B cell (primary cell): Measurements from ENCODE around the gene N4BP3. TPM values are rescaled to one million over a fixed set of nuclear protein-coding genes. Genes with fewer than 3 reads are reported as not detected.
"Not testable (repeated sequence)": the region's sequence is repeated elsewhere in the genome, so short reads cannot be mapped to it uniquely, and the experiment has no call there.

Source experiments
- ATAC-seq: fragments of 200-7000 bp; cut with Tn5 transposase; one replicate; pipeline ENCODE4 v1.10.0; 2021; ENCODE audit warnings: low read depth, mild to moderate bottlenecking, moderate number of reproducible peaks, moderate library complexity
- CTCF ChIA-PET: fragments of 350-600 bp; sonication (Branson Sonifier 250); formaldehyde crosslinking; loops from one replicate; lab custom pipeline; 2021; ENCODE audit warnings: antibody characterized with exemption, inconsistent platforms; lab: Charles Lee
- POLR2A ChIA-PET: fragments of 350-600 bp; sonication (Branson Sonifier 250); formaldehyde crosslinking; loops from one replicate; lab custom pipeline; 2021; ENCODE audit warnings: antibody characterized with exemption; lab: Charles Lee
- DNase-seq: peaks from one replicate; pipeline ENCODE4 v3.0.0; 2013
- H2AFZ ChIP-seq: 2 replicates; pipeline ENCODE4 v1.6.1; 2012; ENCODE audit warnings: mild to moderate bottlenecking, low read depth, low read length; ENCODE audit not compliant: insufficient read depth, poor library complexity, severe bottlenecking
- H3K27ac ChIP-seq, 2 donors: 1 replicate in 1 of 2; 2 replicates in 1 of 2; pipeline ENCODE4 v1.5.1; 2012 to 2013; ENCODE audit warnings: low read length in 2 of 2, mild to moderate bottlenecking in 2 of 2, moderate library complexity in 1 of 2
- H3K27me3 ChIP-seq, 4 experiments: fragments of 200-600 bp in 1 of 4; sonication (generic) in 1 of 4; replicated peaks in 1 of 4; 1 replicate in 2 of 4; 2 replicates in 2 of 4; pipeline versions ENCODE4 v1.6.1 to v1.7.0; 2013 to 2016; ENCODE audit warnings: low read length in 3 of 4, mild to moderate bottlenecking in 2 of 4, mixed read lengths in 1 of 4, moderate library complexity in 1 of 4; ENCODE audit not compliant: insufficient read depth in 4 of 4, control insufficient read depth in 3 of 4; ENCODE audit errors: control extremely low read depth in 1 of 4
- H3K36me3 ChIP-seq, 2 experiments: replicated peaks in 1 of 2; 1 replicate in 1 of 2; 2 replicates in 1 of 2; pipeline versions ENCODE4 v1.6.1 to v1.7.1; 2013; ENCODE audit warnings: low read length in 1 of 2; ENCODE audit not compliant: insufficient read depth in 2 of 2, control insufficient read depth in 1 of 2; ENCODE audit errors: control extremely low read depth in 1 of 2, extremely low read depth in 1 of 2
- H3K4me1 ChIP-seq, 2 donors: fragments of 200-600 bp in 1 of 2; sonication (generic) in 1 of 2; 1 replicate in 1 of 2; 2 replicates in 1 of 2; pipeline versions ENCODE4 v1.5.1 to v1.6.1; 2013 to 2017; ENCODE audit warnings: low read length in 2 of 2; ENCODE audit not compliant: control insufficient read depth in 2 of 2, insufficient read depth in 2 of 2
- H3K4me2 ChIP-seq: replicated peaks from 2 replicates; pipeline ENCODE3; 2012; ENCODE audit warnings: mild to moderate bottlenecking, low read depth, low read length; ENCODE audit not compliant: poor library complexity, severe bottlenecking
- H3K4me3 ChIP-seq, 5 experiments: fragments of 200-600 bp in 1 of 5; sonication (generic) in 1 of 5; 1 replicate in 3 of 5; 2 replicates in 2 of 5; pipeline versions ENCODE4 v1.5.1 to v1.7.0; 2011 to 2016; ENCODE audit warnings: low read length in 4 of 5, mild to moderate bottlenecking in 4 of 5, low read depth in 2 of 5, control low read depth in 1 of 5, moderate library complexity in 1 of 5; ENCODE audit not compliant: insufficient read depth in 1 of 5; ENCODE audit errors: control extremely low read depth in 1 of 5, extremely low read depth in 1 of 5
- H3K79me2 ChIP-seq: fragments of 200-600 bp; sonication (generic); one replicate; pipeline ENCODE4 v1.6.0; 2016; ENCODE audit warnings: low read length; ENCODE audit not compliant: control insufficient read depth, insufficient read depth
- H3K9ac ChIP-seq: fragments of 200-600 bp; sonication (generic); 2 replicates; pipeline ENCODE4 v1.6.1; 2017; ENCODE audit warnings: mild to moderate bottlenecking, low read length, moderate library complexity
- H3K9me3 ChIP-seq, 3 donors: one replicate each; pipeline versions ENCODE4 v1.6.1 to v1.7.1; 2013; ENCODE audit warnings: low read length in 2 of 3; ENCODE audit not compliant: control insufficient read depth in 2 of 3, insufficient read depth in 1 of 3; ENCODE audit errors: control extremely low read depth in 1 of 3
- H4K20me1 ChIP-seq: 2 replicates; pipeline ENCODE4 v1.6.0; 2012; ENCODE audit warnings: mild to moderate bottlenecking, low read length; ENCODE audit not compliant: insufficient read depth, control insufficient read depth, poor library complexity, severe bottlenecking
- H3K27ac Mint-ChIP-seq: one replicate; pipeline ENCODE4 v1.8.0; 2021; ENCODE audit warnings: mixed read lengths
- H3K27me3 Mint-ChIP-seq: one replicate; pipeline ENCODE4 v1.8.0; 2021; ENCODE audit warnings: mixed read lengths
- H3K4me1 Mint-ChIP-seq: one replicate; pipeline ENCODE4 v1.8.0; 2021; ENCODE audit warnings: mixed read lengths
- H3K4me3 Mint-ChIP-seq: one replicate; pipeline ENCODE4 v1.8.0; 2021; ENCODE audit warnings: mixed read lengths
- H3K9me3 Mint-ChIP-seq: one replicate; pipeline ENCODE4 v1.8.0; 2022; ENCODE audit warnings: mixed read lengths; ENCODE audit not compliant: insufficient read depth
- CTCF ChIP-seq: fragments of 200-600 bp; IDR thresholded peaks from one replicate; pipeline ENCODE4 v1.8.0; 2022; ENCODE audit warnings: antibody characterized with exemption, mild to moderate bottlenecking
- EZH2 ChIP-seq: IDR thresholded peaks from 2 replicates; pipeline ENCODE4 v1.6.1; 2012; ENCODE audit warnings: borderline replicate concordance, low read depth, mild to moderate bottlenecking, moderate library complexity, low read length; ENCODE audit not compliant: insufficient read depth, poor library complexity, severe bottlenecking
- WGBS: methylation state at CpG from one replicate; pipeline ENCODE4 v1.1.5; 2013; ENCODE audit warnings: missing lambda C conversion rate; ENCODE audit not compliant: insufficient coverage; 5-methylcytosine and 5-hydroxymethylcytosine counted together
- intact Hi-C: fragments of 100-400 bp; cut with micrococcal nuclease; formaldehyde crosslinking; loops from one replicate; pipeline ENCODE4 v1.10.0; 2022
- polyA plus RNA-seq: library from polyadenylated mRNA; depleted of rRNA; stranded (reverse); fragments of >200 nt; gene quantifications from 2 replicates; pipeline ENCODE4 v1.2.3, GENCODE V29; 2012
- total RNA-seq, 2 donors: library from RNA; stranded (reverse); fragments of 120-200 nt in 1 of 2; gene quantifications; 1 replicate in 1 of 2; 2 replicates in 1 of 2; pipeline versions ENCODE4 v1.2.3 to v1.2.4, GENCODE V29; 2013 to 2022

The N4BP3 gene
- total and polyA plus RNA-seq, 2 donors (not counting 1 experiment from before 2014, with no cell fraction given): 13.3 to 48.7 TPM

DNA sequence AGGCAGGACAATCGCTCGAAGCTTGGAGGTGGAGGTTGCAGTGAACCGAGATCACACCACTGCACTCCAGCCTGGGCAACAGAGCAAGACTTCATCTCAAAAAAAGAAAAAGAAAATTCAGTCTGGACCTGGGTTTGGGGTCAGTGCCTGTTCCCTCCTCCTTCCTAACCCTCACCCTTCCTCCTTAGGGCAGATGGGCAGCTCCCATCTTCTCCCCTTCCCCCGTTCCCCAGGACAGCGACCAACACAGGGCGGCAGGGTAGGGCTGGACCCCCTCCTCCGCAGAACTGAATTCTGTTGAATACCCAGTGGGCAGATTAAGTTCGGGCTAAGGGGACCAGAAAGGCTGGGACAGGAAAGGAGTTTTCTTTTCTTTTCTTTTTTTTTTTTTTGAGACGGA is 16.0 kb downstream of the N4BP3 start:
- Histone ChIP-seq H2AFZ (no peak overlapping the region), H3K36me3 (peaks cover 0 to 3% of the 10 kb centered on the region in 2 experiments), H3K27me3 (no peaks in the 10 kb centered on the region), H3K9ac (no peak overlapping the region), H3K9me3 (no peaks in the 10 kb centered on the region), H3K4me2 (no peak overlapping the region), H3K4me1 (peaks cover 6 to 16% of the 10 kb centered on the region in 2 donors), H3K27ac (no peak overlapping the region), H3K79me2 (peaks cover 33% of the 10 kb centered on the region), H4K20me1 (peaks cover 15% of the 10 kb centered on the region), H3K4me3 (no peak overlapping the region)
- Mint-ChIP-seq H3K4me1 (peaks cover 28% of the 10 kb centered on the region), H3K27me3 (no peaks in the 10 kb centered on the region), H3K27ac (peak overlapping the region; percentile 37), H3K4me3 (peak overlapping the region; percentile 49), H3K9me3 (no peaks in the 10 kb centered on the region)
- POLR2A ChIA-PET: interaction anchor here (0.5 to 1.9 kb wide), 7 partner anchors 9 to 44 kb away, joined by 3 to 6 read pairs (median 5); no protein-coding TSS in a partner anchor
- TF ChIP-seq EZH2: no peak
- no peak for TF ChIP-seq CTCF
- ATAC-seq (no peak), DNase-seq (no peak)
- CTCF ChIA-PET: interaction anchor here (0.7 to 2.3 kb wide), 3 partner anchors 12 to 54 kb away, joined by 3 to 12 read pairs (median 7); no protein-coding TSS in a partner anchor
- intact Hi-C loops: no loop called here
- 75% methylated on average over 3 of the region's 9 CpGs for WGBS

- intact Hi-C loops: loop anchor here (1.0 to 2.0 kb wide), 3 partner anchors 9 to 17 kb away; no protein-coding TSS in a partner anchor
- POLR2A ChIA-PET: interaction anchor here (1.6 kb wide), 1 partner anchor 14 kb away, joined by 6 read pairs; no protein-coding TSS in a partner anchor
- H3K4me1 ChIP-seq: peaks cover 6 to 16% of the 10 kb centered on the region in 2 donors
Measured at GRCh38 chr5:178130234-178130575, 16.9 kb downstream of the N4BP3 start.

More at GRCh38 chr5:178130234-178130575, 16.9 kb downstream of the N4BP3 start:
- peaks cover 25% of the 10 kb centered on the region for H3K79me2 ChIP-seq
- H3K4me1 Mint-ChIP-seq: peaks cover 27% of the 10 kb centered on the region
- H3K27ac Mint-ChIP-seq: peak overlapping the region; percentile 79
- not testable (repeated sequence) for H3K36me3 ChIP-seq, H3K9me3 Mint-ChIP-seq, H3K27me3 ChIP-seq, H3K9me3 ChIP-seq, H3K27me3 Mint-ChIP-seq, H4K20me1 ChIP-seq, ATAC-seq, DNase-seq
- peak overlapping the region; percentile 9 to 81 (median 78) for H3K4me3 ChIP-seq
- CTCF ChIA-PET: interaction anchor here (1.8 to 3.0 kb wide), 4 partner anchors 10 to 55 kb away, joined by 4 to 14 read pairs (median 10); no protein-coding TSS in a partner anchor
- H3K27ac ChIP-seq: peak overlapping the region; percentile 52 to 83
- peak overlapping the region; percentile 82 for H3K4me3 Mint-ChIP-seq
- peak overlapping the region; percentile 96 for H3K4me2 ChIP-seq
- WGBS: 2% methylated on average over 6 of the region's 11 CpGs
- peak overlapping the region; percentile 81 for H3K9ac ChIP-seq
- H2AFZ ChIP-seq: peak overlapping the region; percentile 95
